ENCODE measurements around the gene CHST9.

DNA sequence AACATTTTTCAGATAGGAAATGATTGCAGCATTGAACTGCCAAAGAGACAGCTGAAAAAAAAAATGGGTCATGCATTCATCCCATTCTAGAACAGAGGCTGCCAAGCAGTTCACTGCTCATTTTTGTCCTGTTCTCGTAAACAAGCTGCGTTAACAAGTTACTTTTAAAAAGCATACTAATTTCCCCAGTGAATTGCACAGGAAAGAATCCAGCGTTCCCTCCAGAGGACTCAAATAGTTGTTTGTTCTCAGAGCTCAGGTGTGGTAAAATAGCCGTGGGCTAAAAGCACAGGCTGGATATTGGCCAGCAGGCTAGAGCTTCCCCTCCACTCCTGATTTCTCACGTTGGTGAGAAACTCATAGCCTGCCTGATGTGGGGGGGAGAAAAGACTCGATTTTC lies 243.5 kb downstream of the CHST9 start:
- TF ChIP-seq, protein P1, sequence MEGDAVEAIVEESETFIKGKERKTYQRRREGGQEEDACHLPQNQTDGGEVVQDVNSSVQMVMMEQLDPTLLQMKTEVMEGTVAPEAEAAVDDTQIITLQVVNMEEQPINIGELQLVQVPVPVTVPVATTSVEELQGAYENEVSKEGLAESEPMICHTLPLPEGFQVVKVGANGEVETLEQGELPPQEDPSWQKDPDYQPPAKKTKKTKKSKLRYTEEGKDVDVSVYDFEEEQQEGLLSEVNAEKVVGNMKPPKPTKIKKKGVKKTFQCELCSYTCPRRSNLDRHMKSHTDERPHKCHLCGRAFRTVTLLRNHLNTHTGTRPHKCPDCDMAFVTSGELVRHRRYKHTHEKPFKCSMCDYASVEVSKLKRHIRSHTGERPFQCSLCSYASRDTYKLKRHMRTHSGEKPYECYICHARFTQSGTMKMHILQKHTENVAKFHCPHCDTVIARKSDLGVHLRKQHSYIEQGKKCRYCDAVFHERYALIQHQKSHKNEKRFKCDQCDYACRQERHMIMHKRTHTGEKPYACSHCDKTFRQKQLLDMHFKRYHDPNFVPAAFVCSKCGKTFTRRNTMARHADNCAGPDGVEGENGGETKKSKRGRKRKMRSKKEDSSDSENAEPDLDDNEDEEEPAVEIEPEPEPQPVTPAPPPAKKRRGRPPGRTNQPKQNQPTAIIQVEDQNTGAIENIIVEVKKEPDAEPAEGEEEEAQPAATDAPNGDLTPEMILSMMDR (IDR thresholded peaks at IDR 0.05; ENCODE audit: low read depth, low read length), result no peak
- TF ChIP-seq EZH2phosphoT487 (IDR thresholded peaks at IDR 0.05; ENCODE audit: low read depth), result no peak

Measured in OCI-LY3 (cell line).